ENCODE data around the gene HDGFL3. TPM values are rescaled to one million over a fixed set of nuclear protein-coding genes. Genes with fewer than 3 reads are reported as not detected.
"Not testable (repeated sequence)": the region's sequence is repeated elsewhere in the genome, so short reads cannot be mapped to it uniquely, and the experiment has no call there.

HDGFL3 gene
- total RNA-seq, 1 donor from 2014 or later = 66.2 TPM

DNA sequence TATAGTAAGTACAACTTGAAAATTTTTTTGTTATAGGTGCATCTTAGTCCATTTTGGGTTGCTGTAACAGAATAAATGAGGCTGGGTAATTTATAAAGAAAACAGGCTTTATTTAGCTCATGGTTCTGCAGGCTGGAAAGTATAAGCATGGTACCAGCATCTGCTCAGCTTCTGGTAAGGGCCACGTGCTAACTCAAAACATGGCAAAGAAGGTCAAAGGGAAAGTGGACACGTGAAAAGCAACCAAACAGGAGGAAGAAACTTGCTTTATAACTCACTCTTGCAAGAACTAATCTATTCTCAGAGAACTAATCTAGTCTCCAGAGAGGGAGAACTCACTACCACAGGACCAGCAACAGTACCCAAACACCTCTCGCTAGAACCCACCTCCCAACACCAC lies 9.1 kb downstream of the HDGFL3 start:
- no peak for DNase-seq (ENCODE audit: extremely low read depth, low read depth, low spot score)

DNA sequence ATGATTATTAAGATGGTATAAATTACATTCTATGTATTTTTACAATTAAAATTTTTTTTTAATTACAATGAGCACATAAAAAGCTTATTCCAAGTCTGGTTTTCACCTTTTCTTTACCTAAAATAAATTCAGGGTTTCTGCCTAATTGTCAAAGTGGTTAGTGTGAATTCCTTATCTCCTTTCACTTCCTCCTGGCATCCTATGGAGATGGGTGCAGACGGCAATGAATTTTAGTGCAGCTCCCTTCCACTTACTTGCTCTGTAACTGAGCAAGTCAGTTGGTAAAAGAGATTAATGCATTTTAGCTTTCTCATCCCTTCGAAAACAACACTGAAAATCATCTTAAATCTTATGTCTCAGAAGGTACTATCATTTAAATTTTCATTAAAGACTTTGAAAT lies 13.1 kb downstream of the HDGFL3 start:
- no peak for DNase-seq (ENCODE audit: extremely low read depth, low read depth, low spot score)

DNA sequence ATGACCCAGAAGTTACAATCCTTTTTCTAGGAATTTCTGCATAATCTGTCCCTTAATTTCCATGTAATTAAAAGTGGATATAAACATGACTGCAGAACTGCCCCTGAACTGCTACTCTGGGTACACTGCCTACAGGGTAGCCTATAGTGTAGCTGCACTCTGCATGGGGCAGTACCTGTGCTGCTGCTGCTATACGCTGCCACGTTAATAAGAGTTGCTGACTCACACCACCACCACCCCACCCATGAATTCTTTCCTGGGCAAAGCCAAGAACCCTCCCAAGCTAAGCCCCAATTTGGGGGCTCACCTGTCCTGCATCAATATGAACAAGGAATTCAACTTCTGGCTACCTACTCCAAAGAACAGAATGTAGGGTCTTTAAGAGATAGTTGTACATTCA lies 13.9 kb downstream of the HDGFL3 start:
- no peak for DNase-seq (ENCODE audit: extremely low read depth, low read depth, low spot score)

DNA sequence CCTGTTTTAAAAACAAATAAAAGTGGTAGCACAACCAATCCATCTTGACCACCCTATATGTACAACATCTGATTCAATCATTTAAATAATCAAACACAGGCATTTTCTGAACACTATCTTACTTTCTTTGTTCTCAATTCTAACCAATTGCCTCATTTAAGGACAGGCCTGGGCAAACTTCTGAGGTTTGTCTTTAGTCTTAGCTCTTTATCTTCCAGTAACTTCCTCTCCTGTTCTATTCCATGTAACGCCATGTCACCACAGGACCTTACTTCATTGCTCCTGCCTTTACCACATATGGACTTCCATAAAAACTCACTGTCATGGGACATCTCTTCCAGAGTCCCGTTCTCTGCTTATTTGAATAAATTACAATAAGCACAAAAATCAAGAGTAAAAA lies 14.9 kb downstream of the HDGFL3 start:
- no peak for DNase-seq (ENCODE audit: extremely low read depth, low read depth, low spot score)

DNA sequence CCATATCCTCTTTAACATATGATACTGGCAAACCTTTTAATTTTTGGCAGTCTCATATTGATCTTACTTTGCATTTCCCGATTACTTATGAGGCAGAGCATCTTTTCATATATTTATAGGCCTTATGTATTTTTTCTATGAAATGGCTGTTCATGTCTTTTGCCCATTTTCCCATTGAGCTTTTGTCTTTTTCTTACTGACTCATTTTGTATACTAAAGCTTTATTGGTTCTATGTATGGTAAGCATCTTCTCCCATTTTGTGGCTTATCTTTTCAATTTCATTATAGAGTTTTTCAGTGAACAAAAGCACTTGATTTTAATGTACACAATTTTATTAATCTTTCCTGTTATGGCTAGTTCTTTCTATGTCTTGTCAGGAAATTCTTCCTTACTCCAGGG lies 17.2 kb downstream of the HDGFL3 start:
- DNase-seq (ENCODE audit: extremely low read depth, low read depth, low spot score) = no peak

DNA sequence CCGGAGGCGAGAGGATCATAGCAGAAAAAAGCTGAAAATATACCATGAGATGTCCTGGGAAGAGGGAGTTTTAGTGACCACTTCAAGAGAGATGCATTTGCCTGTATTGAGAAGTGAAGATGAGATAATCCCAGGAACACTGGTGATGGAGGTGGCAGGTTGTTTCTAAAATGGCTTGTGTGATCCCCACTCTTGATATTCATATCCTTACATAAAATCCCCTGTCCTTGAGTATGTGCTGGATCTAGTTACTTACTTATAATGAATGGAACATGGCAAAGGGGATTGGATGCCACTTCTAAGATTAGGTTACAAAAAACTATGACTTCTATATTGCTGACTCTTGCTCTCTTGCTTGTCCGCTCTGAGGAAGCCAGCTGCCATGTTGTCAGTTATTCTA lies 22.1 kb downstream of the HDGFL3 start:
- no peak for DNase-seq (ENCODE audit: extremely low read depth, low read depth, low spot score)

DNA sequence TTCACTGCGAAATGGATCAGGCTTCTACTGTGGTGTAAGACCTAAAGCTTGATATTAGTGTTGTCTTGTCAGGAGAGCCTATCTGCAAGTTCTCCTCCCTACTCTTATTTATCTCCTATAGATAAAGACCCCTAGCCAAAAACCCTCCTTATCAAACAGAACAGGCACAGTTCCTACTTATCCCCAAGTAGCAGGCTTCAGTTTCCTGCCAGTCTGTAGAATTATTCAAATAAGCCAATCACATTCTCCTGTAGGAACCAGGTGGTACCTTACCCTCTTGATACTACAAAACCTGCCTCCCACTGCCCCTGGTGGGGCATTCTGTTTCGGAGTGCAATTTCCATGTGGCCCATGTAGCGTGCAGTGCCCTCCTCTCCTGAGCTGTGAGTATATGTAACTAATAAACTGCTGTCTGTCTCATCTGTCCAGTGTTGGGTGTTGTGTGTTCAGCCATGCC lies 28.7 kb downstream of the HDGFL3 start:
- no peak for DNase-seq (ENCODE audit: extremely low read depth, low read depth, low spot score)

DNA sequence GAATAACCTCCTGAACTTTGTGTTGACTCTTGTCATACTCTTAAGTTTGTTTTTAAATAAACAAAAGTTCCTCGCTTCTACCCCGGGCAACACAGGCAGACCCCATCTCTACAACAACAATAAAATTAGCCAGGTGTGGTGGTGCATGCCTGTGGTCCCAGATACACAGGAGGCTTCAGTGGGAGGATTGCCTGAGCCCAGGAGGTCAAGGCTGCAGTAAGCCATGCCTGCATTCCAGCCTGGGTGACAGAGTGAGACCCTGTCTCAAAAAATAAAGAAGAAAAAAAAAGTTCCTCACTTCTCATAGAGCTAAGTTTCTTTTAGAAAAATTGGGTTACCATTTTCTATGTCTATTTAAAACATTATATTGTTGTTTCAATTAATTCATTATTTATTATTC lies 29.2 kb downstream of the HDGFL3 start:
- DNase-seq (ENCODE audit: extremely low read depth, low read depth, low spot score) = no peak

DNA sequence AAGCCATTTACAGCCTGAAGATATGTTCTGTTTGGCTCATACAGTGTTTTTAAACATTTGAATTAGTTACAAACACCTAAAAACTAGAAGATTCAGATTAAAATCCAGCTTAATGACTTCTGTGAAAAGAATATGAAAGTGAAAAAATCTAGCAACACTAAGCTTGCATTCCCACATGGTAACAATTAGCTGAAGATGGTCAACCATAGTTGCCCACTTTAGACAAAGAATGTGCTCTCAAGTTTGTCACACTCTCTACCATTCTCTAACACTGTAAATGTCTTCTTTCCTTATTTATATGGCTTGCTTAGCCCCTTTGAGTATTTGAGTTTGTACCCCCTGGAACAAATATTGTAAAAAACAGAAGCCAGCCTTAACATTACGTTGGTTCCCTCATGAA lies 32.7 kb downstream of the HDGFL3 start:
- DNase-seq (ENCODE audit: extremely low read depth, low read depth, low spot score) = no peak

DNA sequence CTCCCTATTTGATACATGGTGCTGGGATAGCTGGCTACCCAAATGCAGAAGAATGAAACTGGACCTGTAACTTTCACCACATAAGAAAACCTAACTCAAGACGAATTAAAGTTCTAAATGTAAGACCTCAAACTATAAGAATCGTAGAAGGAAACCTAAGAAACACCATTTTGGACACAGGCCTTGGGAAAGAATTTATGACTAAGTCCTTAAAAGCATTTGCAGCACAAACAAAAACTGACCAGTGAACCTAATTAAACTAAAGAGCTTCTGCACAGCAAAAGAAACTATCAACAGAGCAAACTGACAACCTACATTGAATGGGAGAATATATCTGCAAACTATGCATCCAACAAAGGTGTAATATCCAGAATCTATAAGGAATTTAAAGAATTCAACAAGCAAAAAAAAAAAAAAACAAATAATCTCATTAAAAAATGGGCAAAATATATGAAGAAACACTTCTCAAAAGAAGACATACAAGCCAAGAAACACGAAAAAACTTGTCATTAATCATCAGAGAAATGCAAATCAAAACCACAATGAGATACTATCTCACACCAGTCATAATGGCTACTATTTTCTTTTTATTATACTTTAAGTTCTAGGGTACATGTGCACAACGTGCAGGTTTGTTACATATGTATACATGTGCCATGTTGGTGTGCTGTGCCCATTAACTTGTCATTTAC lies 37.0 kb downstream of the HDGFL3 start:
- no peak for DNase-seq (ENCODE audit: extremely low read depth, low read depth, low spot score)

DNA sequence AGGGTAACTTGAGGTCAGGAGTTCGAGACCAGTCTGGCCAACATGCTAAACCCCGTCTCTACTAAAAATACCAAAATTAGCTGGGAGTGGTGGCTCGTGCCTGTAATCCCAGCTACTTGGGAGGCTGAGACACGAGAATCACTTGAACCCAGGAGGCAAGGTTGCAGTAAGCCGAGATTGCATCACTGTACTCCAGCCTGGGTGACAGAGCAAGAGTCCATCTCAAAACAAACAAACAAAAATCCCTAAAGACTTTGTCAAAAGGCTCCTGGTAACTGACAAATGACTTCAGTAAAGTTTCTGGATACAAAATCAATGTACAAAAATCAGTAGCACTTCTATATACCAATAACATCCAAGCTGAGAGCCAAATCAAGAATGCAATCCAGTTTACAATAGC lies 38.0 kb downstream of the HDGFL3 start:
- DNase-seq (ENCODE audit: extremely low read depth, low read depth, low spot score) = not testable (repeated sequence)

DNA sequence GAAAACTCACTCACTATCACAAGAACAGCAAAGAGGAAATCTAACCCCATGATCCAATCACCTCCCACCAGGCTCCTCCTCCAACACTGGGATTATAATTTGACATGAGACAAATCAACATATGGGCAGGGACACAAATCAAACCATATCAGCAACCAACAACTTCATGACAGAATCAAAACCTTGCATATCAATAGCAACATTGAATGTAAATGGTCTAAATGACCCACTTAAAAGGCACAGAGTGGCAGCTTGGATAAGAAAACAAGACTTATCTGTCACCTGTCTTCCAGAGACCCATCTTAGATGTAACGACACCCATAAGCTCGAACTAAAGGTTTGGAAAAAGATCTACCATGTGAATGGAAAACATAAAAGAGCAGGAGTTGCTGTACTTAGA lies 40.8 kb downstream of the HDGFL3 start:
- DNase-seq (ENCODE audit: extremely low read depth, low read depth, low spot score) = no peak

DNA sequence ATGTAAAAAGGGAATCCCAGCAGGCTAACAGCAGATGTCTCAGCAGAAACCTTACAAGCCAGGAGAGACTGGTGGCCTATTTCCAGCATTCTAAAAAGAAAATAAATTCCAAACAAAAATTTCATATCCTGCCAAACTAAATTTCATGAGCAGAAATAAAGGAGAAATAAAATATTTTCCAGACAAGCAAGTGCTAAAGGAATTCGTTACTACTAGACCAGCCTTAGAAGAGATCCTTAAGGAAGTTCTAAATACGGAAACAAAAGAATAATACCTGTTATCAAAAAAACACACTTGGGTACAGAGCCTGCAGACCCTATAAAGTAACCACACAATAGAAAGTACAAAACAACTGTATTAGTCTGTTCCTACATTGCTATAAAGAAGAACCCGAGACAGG lies 41.4 kb downstream of the HDGFL3 start:
- no peak for DNase-seq (ENCODE audit: extremely low read depth, low read depth, low spot score)

DNA sequence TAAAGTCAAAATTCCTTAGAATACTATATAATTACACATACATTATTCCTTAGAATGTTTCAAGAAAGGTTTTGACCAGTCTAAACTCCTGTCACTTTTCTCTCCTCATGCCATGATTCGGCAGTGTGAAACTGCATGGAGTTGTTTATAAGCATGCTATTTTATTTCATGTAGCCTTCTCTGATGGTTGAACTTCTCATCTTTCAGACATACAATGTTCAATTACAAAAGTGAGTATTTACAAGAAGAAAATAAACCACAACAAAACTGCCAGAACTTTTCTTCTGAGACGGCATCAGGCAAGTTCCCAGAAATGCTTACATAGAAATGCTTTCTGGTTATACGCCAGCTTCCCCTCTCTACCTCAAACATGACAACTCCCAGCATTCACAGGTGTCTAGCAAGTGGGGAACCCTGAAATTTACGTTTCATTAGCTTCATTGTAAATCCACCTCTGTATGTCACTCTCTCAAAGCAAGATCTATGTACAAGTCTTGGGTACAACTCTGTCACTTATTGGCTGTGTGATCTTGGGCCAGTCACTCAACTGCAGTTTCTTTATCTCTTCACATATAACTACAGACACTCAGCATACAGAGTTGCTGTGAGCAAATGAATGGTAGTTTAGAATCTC lies 42.7 kb downstream of the HDGFL3 start:
- peak; percentile 7 for DNase-seq (ENCODE audit: extremely low read depth, low read depth, low spot score)

DNA sequence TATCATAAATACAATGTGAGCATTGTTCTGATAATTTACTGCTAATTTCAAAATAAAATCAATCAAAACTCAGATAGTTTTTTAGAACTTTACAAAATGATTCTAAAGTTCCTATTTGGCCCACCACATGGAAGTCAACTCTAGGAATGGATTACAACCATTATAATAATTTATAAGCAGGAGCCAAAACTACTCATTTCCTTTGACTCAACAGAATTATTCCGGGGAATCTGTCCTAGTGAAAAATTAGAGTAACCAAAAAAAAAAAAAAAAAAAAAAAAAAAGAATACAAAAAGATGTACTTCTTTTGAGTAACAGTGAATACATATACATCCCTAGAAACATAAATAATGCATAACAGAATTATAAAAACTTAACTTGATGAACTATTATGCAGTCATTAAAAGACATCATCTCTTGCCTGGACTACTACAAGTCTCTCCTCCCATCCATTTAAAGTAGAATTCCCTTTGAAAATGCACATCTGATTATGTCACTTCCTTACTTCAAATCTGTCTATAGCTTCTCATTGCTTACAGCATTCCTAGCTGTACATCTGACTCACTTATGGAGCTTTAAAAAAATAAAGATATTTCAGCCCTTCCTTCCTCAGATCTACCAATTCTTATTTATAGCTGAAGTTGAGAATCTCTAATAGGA lies 43.4 kb downstream of the HDGFL3 start:
- DNase-seq (ENCODE audit: extremely low read depth, low read depth, low spot score) = peak; percentile 39

DNA sequence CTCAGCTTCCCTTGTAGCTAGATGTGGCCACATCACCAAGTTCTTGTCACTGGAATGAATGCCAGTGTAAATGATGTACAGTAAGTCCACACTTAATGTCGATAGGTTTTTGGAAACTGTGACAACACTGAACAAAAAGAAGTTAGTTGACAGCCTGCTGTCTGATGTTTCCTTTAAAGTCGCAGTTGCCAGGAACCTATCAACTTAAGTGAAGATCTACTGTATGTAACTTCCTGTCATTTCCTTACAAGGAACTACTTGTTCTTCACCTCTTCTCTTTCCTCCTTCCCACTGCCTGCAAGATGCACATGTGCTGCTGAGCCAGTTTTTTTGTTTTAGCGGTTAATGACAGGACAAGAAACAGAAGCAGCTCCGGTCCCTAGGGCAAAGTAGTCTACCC lies 44.6 kb downstream of the HDGFL3 start:
- DNase-seq (ENCODE audit: extremely low read depth, low read depth, low spot score) = no peak

DNA sequence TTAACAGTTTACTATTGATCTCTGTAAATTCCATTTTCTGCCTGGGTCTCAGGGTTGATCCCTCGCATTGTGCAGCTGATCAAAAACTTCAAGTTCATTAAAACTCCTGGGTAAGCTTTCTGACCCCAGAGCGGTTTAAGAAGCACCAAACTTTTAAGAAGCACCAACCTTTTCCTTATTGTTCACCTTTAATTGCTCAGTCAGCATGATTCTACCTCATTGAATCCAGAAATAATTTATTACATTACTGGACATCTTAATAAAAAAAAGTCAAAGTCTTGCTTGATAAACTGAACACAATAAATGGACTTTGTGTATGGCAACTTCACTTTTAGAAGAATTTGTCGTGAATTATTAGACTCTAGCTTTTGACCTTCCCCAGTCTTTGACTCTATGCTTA lies 46.9 kb downstream of the HDGFL3 start:
- no peak for DNase-seq (ENCODE audit: extremely low read depth, low read depth, low spot score)

DNA sequence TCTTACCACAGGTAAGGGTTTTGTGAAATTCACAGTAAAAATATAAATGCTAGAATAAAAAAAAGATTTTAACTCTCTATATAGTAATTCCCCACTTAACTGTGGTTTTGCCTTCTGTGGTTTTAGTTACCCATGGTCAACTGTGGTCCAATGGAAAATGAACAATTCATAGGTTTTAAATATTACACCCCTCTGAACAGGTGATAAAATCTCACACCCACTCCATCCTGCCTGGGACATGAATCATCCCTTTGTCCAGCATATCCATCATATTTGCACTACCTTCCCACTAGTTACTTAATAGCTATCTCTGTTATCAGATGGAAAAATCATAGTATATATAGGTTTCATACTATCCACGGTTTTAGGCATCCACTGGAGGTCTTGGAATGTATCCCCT lies 49.2 kb downstream of the HDGFL3 start:
- no peak for DNase-seq (ENCODE audit: extremely low read depth, low read depth, low spot score)

DNA sequence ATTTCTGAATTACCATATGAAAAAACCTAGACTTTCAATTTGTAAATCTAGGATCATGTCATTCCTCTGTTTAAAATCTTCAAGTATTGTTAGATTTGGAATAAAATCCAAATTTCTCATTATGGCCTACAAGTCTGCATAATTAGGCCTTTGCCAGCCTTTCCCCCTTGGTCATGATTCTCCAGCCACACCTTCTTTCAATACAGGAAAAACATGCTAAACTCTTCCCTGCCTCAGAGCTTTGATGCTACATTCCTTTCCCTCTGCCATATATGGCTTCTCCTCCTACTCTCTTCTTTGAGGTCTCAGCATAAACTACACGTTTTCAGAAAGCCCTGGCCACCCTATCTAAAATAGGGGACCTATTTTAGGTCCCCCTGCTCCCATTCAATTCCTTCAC lies 51.7 kb downstream of the HDGFL3 start:
- no peak for DNase-seq (ENCODE audit: extremely low read depth, low read depth, low spot score)

DNA sequence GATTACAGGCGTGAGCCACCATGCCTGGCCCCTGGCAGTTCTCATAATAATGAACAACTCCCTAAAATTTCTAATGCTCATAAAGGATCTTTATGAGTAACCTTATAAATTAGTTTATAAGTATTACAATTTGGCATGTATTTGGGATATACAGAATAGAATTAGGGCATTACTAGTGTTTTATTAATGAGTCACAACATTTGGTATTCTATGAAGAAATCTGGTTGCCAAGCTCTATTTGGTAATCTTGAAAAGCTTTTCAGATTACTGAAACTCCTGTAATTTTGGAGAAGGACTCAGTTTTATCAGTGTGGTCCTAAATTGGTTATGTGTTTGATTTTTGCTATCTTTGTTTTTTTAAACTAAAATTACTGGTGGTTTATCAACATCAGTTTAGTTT lies 54.3 kb downstream of the HDGFL3 start:
- no peak for DNase-seq (ENCODE audit: extremely low read depth, low read depth, low spot score)

DNA sequence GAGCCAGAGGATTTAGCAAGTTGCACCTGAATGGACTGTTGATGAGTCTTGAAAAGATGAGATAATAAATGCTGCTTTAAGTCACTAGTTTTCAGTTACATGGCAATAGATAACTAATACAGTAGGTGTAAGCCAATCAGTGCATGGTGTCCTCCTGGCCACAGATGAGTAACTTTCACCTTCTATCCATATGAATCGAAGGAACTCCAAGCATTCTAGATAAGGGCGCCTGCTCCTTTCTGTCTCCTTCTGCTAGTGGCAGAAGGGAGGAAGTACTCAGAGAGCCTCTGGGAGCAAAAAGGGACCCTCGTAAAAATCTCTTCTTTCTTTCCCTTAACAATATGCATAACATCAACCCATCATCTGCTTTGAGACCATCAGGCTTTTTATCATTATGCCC lies 62.9 kb downstream of the HDGFL3 start:
- no peak for DNase-seq (ENCODE audit: extremely low read depth, low read depth, low spot score)

DNA sequence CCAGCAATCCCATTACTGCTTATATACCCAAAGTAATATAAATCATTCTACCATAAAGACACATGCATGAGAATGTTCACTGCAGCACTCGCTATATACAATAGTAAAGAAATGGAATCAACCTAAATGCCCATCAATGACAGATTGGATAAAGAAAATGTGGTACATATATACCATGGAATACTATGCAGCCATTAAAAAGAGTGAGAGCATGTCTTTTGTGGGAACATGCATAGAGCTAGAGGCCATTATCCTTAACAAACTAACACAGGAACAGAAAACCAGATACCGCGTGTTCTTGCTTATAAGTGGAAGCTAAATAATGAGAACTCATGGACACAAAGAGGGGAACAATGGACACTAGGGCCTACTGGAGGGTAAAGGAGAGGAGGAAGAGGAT lies 65.5 kb downstream of the HDGFL3 start:
- not testable (repeated sequence) for DNase-seq (ENCODE audit: extremely low read depth, low read depth, low spot score)

All from glomerular endothelial cell (primary cell).